OCI-LY1 (cell line): ENCODE measurements around the gene LMF2.

ENCODE experiments used
- H2AFZ ChIP-seq: fragments of 200-600 bp; sonication (generic), shearing (Covaris generic); 2 replicates; pipeline ENCODE4 v1.6.0; 2014; ENCODE audit warnings: antibody characterized with exemption, mild to moderate bottlenecking, low read length
- H3F3A ChIP-seq: fragments of 200-600 bp; sonication (generic), shearing (Covaris generic); 2 replicates; pipeline ENCODE4 v1.6.0; 2014; ENCODE audit warnings: mild to moderate bottlenecking, antibody characterized with exemption, low read length, moderate library complexity; ENCODE audit not compliant: insufficient read depth
- H3K27ac ChIP-seq: fragments of 200-600 bp; sonication (generic); 2 replicates; pipeline ENCODE4 v1.5.1; 2014; ENCODE audit warnings: low read length, mixed run types, mild to moderate bottlenecking, low read depth; ENCODE audit not compliant: poor library complexity, severe bottlenecking
- H3K27me3 ChIP-seq: fragments of 200-600 bp; sonication (generic); 2 replicates; pipeline ENCODE4 v1.6.0; 2014; ENCODE audit warnings: antibody characterized with exemption, mild to moderate bottlenecking, low read length, moderate library complexity; ENCODE audit not compliant: insufficient read depth
- H3K36me3 ChIP-seq: fragments of 200-600 bp; sonication (generic); 2 replicates; pipeline ENCODE4 v1.6.1; 2014; ENCODE audit warnings: mild to moderate bottlenecking, antibody characterized with exemption, low read length, moderate library complexity, mixed read lengths; ENCODE audit not compliant: insufficient read depth
- H3K4me1 ChIP-seq: fragments of 200-600 bp; sonication (generic); 2 replicates; pipeline ENCODE4 v1.5.1; 2014; ENCODE audit warnings: mild to moderate bottlenecking, low read length, moderate library complexity; ENCODE audit not compliant: insufficient read depth, severe bottlenecking
- H3K4me2 ChIP-seq: fragments of 200-600 bp; sonication (generic), shearing (Covaris generic); 2 replicates; pipeline ENCODE4 v1.6.1; 2014; ENCODE audit warnings: low read length
- H3K4me3 ChIP-seq: fragments of 200-600 bp; sonication (generic); 2 replicates; pipeline ENCODE4 v1.5.1; 2014; ENCODE audit warnings: low read length, low read depth, mild to moderate bottlenecking, mixed read lengths; ENCODE audit not compliant: poor library complexity, severe bottlenecking
- H3K79me2 ChIP-seq: fragments of 200-600 bp; shearing (Covaris generic); 2 replicates; pipeline ENCODE4 v1.6.1; 2016; ENCODE audit warnings: mixed run types, low read length, mixed read lengths; ENCODE audit not compliant: insufficient read depth
- H3K9ac ChIP-seq: fragments of 200-600 bp; sonication (generic), shearing (Covaris generic); 2 replicates; pipeline ENCODE4 v1.6.1; 2014; ENCODE audit warnings: mild to moderate bottlenecking, low read length, mixed read lengths
- H3K9me2 ChIP-seq: fragments of 200-600 bp; sonication (generic), shearing (Covaris generic); 2 replicates; pipeline ENCODE4 v1.6.1; 2014; ENCODE audit warnings: low read depth, mild to moderate bottlenecking, low read length, mixed read lengths
- H3K9me3 ChIP-seq: fragments of 200-600 bp; shearing (Covaris generic); 2 replicates; pipeline ENCODE4 v1.6.1; 2014; ENCODE audit warnings: low read length, mixed read lengths
- H4K20me1 ChIP-seq: fragments of 200-600 bp; sonication (generic), shearing (Covaris generic); 2 replicates; pipeline ENCODE4 v1.6.0; 2016; ENCODE audit warnings: mild to moderate bottlenecking, low read length; ENCODE audit not compliant: insufficient read depth
- EZH2 ChIP-seq: fragments of 200-600 bp; sonication (generic), shearing (Covaris generic); IDR thresholded peaks from 2 replicates; pipeline ENCODE4 v1.8.0; 2017; ENCODE audit warnings: borderline replicate concordance, mixed run types, mild to moderate bottlenecking, antibody characterized with exemption, low read length, moderate library complexity, mixed read lengths
- TF ChIP-seq, protein P1 (sequence below): fragments of 200-600 bp; sonication (generic), shearing (Covaris generic); IDR thresholded peaks from 2 replicates; pipeline ENCODE4 v1.5.1; 2017; ENCODE audit warnings: mild to moderate bottlenecking, antibody characterized with exemption, low read length, moderate library complexity, mixed read lengths

The LMF2 gene

DNA sequence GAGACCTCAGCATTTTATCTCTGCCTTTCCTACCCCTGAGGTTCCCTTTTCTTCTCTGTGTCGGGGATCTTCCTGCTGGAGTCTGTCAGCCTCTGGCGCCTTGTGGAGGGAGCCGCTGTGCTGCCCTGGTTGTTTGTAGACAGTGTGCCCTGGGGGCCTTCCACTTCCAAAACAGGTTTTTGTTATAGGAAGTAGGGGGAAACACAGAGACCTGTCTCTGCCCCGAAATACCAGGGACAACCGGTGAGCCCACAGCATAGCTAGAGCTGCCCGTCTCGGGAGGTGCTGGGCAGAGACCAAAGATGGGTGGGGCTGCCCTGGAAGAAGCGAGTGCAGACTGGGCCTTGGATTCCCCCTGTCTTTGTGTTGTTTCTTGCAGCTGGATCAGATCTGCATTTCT, 8.6 kb upstream of the LMF2 start:
- H3K9me3 ChIP-seq = no peaks in the 10 kb centered on the region
- H3K4me1 ChIP-seq = no peaks in the 10 kb centered on the region
- H3K36me3 ChIP-seq = peaks cover 75% of the 10 kb centered on the region
- no peaks in the 10 kb centered on the region for H3K27me3 ChIP-seq
- no peak overlapping the region for H3K27ac ChIP-seq
- no peak overlapping the region for H2AFZ ChIP-seq
- peaks cover 33% of the 10 kb centered on the region for H3K79me2 ChIP-seq
- no peaks in the 10 kb centered on the region for H3K9me2 ChIP-seq
- no peak overlapping the region for H3K4me3 ChIP-seq
- no peaks in the 10 kb centered on the region for H3F3A ChIP-seq
- no peak overlapping the region for H3K9ac ChIP-seq
- no peaks in the 10 kb centered on the region for H4K20me1 ChIP-seq
- TF ChIP-seq, protein P1, sequence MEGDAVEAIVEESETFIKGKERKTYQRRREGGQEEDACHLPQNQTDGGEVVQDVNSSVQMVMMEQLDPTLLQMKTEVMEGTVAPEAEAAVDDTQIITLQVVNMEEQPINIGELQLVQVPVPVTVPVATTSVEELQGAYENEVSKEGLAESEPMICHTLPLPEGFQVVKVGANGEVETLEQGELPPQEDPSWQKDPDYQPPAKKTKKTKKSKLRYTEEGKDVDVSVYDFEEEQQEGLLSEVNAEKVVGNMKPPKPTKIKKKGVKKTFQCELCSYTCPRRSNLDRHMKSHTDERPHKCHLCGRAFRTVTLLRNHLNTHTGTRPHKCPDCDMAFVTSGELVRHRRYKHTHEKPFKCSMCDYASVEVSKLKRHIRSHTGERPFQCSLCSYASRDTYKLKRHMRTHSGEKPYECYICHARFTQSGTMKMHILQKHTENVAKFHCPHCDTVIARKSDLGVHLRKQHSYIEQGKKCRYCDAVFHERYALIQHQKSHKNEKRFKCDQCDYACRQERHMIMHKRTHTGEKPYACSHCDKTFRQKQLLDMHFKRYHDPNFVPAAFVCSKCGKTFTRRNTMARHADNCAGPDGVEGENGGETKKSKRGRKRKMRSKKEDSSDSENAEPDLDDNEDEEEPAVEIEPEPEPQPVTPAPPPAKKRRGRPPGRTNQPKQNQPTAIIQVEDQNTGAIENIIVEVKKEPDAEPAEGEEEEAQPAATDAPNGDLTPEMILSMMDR = no peak
- no peak for TF ChIP-seq EZH2
- H3K4me2 ChIP-seq = no peak overlapping the region

DNA sequence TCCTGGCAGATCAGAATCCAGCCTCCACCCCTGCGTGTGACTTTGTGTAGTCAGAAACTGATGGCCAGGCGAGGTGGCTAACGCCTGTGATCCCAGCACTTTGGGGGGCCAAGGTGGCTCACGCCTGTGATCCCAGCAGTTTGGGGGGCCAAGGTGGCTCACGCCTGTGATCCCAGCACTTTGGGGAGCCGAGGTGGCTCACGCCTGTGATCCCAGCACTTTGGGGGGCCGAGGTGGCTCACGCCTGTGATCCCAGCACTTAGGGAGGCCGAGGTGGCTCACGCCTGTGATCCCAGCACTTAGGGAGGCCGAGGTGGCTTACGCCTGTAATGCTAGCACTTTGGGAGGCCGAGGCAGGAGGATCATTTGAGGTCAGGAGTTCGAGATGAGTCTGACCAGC, 5.7 kb upstream of the LMF2 start:
- H4K20me1 ChIP-seq = no peaks in the 10 kb centered on the region
- peaks cover 14% of the 10 kb centered on the region for H3K4me1 ChIP-seq
- H3K36me3 ChIP-seq = peaks cover 56% of the 10 kb centered on the region
- no peaks in the 10 kb centered on the region for H3F3A ChIP-seq
- H3K27ac ChIP-seq = no peak overlapping the region
- H3K9me3 ChIP-seq = no peaks in the 10 kb centered on the region
- H3K79me2 ChIP-seq = peaks cover 57% of the 10 kb centered on the region
- no peaks in the 10 kb centered on the region for H3K9me2 ChIP-seq
- no peaks in the 10 kb centered on the region for H3K27me3 ChIP-seq
- no peak overlapping the region for H2AFZ ChIP-seq
- TF ChIP-seq, protein P1 = no peak
- no peak for TF ChIP-seq EZH2
- no peak overlapping the region for H3K4me2 ChIP-seq
- no peak overlapping the region for H3K9ac ChIP-seq
- no peak overlapping the region for H3K4me3 ChIP-seq

DNA sequence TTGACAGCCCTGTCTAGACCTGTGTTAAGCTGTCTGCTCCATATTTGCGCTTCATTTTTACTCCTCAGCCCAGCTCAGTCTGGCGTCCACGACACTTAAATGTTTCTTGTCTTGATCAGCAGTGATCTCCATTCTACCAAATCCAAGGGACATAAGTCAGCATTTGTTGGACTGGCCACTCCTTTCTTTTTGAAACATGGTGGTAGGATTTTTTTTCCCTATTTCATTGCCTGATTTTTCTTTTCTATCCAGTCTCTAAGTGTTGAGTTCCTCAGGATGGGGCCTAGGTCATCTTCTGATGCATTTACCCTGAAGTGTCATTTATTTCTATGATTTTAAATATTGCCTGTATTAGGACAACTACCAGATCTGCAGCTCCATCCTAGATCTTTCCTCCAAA, 1.4 kb upstream of the LMF2 start:
- H3K36me3 ChIP-seq = peaks cover 35% of the 10 kb centered on the region
- peak overlapping the region; percentile 94 for H3K4me2 ChIP-seq
- peaks cover 45% of the 10 kb centered on the region for H3K79me2 ChIP-seq
- no peaks in the 10 kb centered on the region for H3F3A ChIP-seq
- peaks cover 26% of the 10 kb centered on the region for H3K4me1 ChIP-seq
- no peaks in the 10 kb centered on the region for H3K9me2 ChIP-seq
- no peak for TF ChIP-seq EZH2
- TF ChIP-seq, protein P1 = no peak
- peak overlapping the region; percentile 90 for H3K27ac ChIP-seq
- no peak overlapping the region for H2AFZ ChIP-seq
- H3K9ac ChIP-seq = peak overlapping the region; percentile 85
- H3K9me3 ChIP-seq = no peaks in the 10 kb centered on the region
- no peaks in the 10 kb centered on the region for H3K27me3 ChIP-seq
- H4K20me1 ChIP-seq = no peaks in the 10 kb centered on the region
- peak overlapping the region; percentile 92 for H3K4me3 ChIP-seq
